HG02610 (cell line): ENCODE data around the gene C12orf43.
"Not testable (repeated sequence)": the region's sequence is repeated elsewhere in the genome, so short reads cannot be mapped to it uniquely, and the experiment has no call there.

Experiments
- ATAC-seq: cut with Tn5 transposase; IDR thresholded peaks from one replicate; pipeline ENCODE4 v1.9.1; 2021; ENCODE audit warnings: mild to moderate bottlenecking, moderate library complexity; ENCODE audit not compliant: unreplicated experiment

Gene C12orf43

GRCh38 chr12:121015825-121016766, at the start of gene C12orf43:
C12orf43 (minus strand) TSS chr12:121016487; CDS start chr12:121016474, 13 bp downstream.
- ATAC-seq: peak; percentile 93

- no peak for ATAC-seq
These were observed 49.1 kb upstream of the C12orf43 start for GRCh38 chr12:121065345-121065744.

GRCh38 chr12:121064586-121064985, 48.3 kb upstream of the C12orf43 start:
- not testable (repeated sequence) for ATAC-seq

- ATAC-seq: no peak
These were observed 47.8 kb upstream of the C12orf43 start for GRCh38 chr12:121064116-121064515.

- ATAC-seq: no peak
These were observed 46.2 kb upstream of the C12orf43 start for GRCh38 chr12:121062391-121063045.

GRCh38 chr12:121061831-121062230, 45.5 kb upstream of the C12orf43 start:
- no peak for ATAC-seq

GRCh38 chr12:121060149-121061001, 44.1 kb upstream of the C12orf43 start:
- ATAC-seq: no peak

GRCh38 chr12:121059031-121059898, 43.0 kb upstream of the C12orf43 start:
- ATAC-seq: no peak

GRCh38 chr12:121057794-121058193, 41.5 kb upstream of the C12orf43 start:
- ATAC-seq: no peak

- no peak for ATAC-seq
These were observed 37.4 kb upstream of the C12orf43 start for GRCh38 chr12:121053706-121054105.

GRCh38 chr12:121050725-121051124, 34.4 kb upstream of the C12orf43 start:
- ATAC-seq: no peak

- no peak for ATAC-seq
These were observed 32.2 kb upstream of the C12orf43 start for GRCh38 chr12:121048442-121048841.

- not testable (repeated sequence) for ATAC-seq
These were observed 31.1 kb upstream of the C12orf43 start for GRCh38 chr12:121047400-121047799.

GRCh38 chr12:121043067-121043466, 26.8 kb upstream of the C12orf43 start:
- ATAC-seq: no peak

- ATAC-seq: peak; percentile 46
These were observed 22.8 kb upstream of the C12orf43 start, which contains the start of gene OASL for GRCh38 chr12:121038861-121039668. OASL (minus strand) TSS chr12:121039246; CDS start chr12:121038971, 275 bp downstream.

- ATAC-seq: no peak
These were observed 20.6 kb upstream of the C12orf43 start for GRCh38 chr12:121036810-121037326.

GRCh38 chr12:121034616-121035305, 18.5 kb upstream of the C12orf43 start:
- no peak for ATAC-seq

- no peak for ATAC-seq
These were observed 17.5 kb upstream of the C12orf43 start for GRCh38 chr12:121033625-121034349.
